Tibial artery (tissue), 4 donors: ENCODE results near the gene OPA3.

Experiments used
- DNase-seq, 2 donors: peaks; one replicate each; pipeline ENCODE4 v3.0.0-alpha.2; 2019
- H3K27ac ChIP-seq, 2 donors: fragments of 200-600 bp; sonication (generic) in 1 of 2; 1 replicate in 1 of 2; 2 replicates in 1 of 2; pipeline ENCODE4 v1.5.1; 2018 to 2019; ENCODE audit warnings: mild to moderate bottlenecking in 1 of 2
- H3K27me3 ChIP-seq, 2 donors: fragments of 200-600 bp; sonication (generic) in 1 of 2; one replicate each; pipeline versions ENCODE4 v1.5.1 to v1.6.0; 2016 to 2019
- H3K36me3 ChIP-seq, 3 donors: fragments of 200-600 bp; sonication (generic) in 2 of 3; one replicate each; pipeline ENCODE4 v1.5.1; 2016 to 2019; ENCODE audit warnings: mild to moderate bottlenecking in 2 of 3
- H3K4me1 ChIP-seq, 4 donors: fragments of 200-600 bp; sonication (generic) in 2 of 4; 1 replicate in 3 of 4; 2 replicates in 1 of 4; pipeline ENCODE4 v1.5.1; 2016 to 2019
- H3K4me3 ChIP-seq, 2 donors: fragments of 200-600 bp; sonication (generic) in 1 of 2; 1 replicate in 1 of 2; 2 replicates in 1 of 2; pipeline ENCODE4 v1.5.1; 2018 to 2019; ENCODE audit warnings: mild to moderate bottlenecking in 2 of 2
- H3K9me3 ChIP-seq, 3 donors: fragments of 200-600 bp; sonication (generic) in 1 of 3; one replicate each; pipeline ENCODE4 v1.5.1; 2016 to 2019
- CTCF ChIP-seq, 2 experiments: fragments of 200-600 bp in 1 of 2; fragments of 450-650 bp in 1 of 2; IDR thresholded peaks; one replicate each; pipeline ENCODE4 v1.5.1; 2017 to 2019; ENCODE audit warnings: antibody characterized with exemption in 2 of 2, mild to moderate bottlenecking in 1 of 2, moderate library complexity in 1 of 2
- intact Hi-C: fragments of 100-400 bp; cut with DNase I; formaldehyde crosslinking; loops from one replicate; pipeline ENCODE4 v1.15.0; 2023; ENCODE audit warnings: low total_unique reads

OPA3 gene

GRCh38 chr19:45523642-45524256 is 60.9 kb downstream of the OPA3 start:
- peak; percentile 77 to 88 for DNase-seq
- H3K27me3 ChIP-seq, result no peaks in the 10 kb centered on the region
- peak; percentile 86 to 92 for TF ChIP-seq CTCF (IDR thresholded peaks at IDR 0.05)
- peaks cover 0 to 22% (median 8%) of the 10 kb centered on the region in 4 donors for H3K4me1 ChIP-seq
- H3K27ac ChIP-seq, result peak overlapping the region; percentile 9 to 24
- no peak overlapping the region for H3K4me3 ChIP-seq
- H3K9me3 ChIP-seq, result no peaks in the 10 kb centered on the region
- H3K36me3 ChIP-seq, result peaks cover 62 to 81% (median 68%) of the 10 kb centered on the region in 3 donors
- intact Hi-C loops, result loop anchor here (2.0 kb wide), 1 partner anchor 119 kb away; no protein-coding TSS in a partner anchor

GRCh38 chr19:45522010-45522941 is 62.3 kb downstream of the OPA3 start:
- Histone ChIP-seq H3K9me3 (no peaks in the 10 kb centered on the region), H3K4me3 (no peak overlapping the region), H3K27me3 (no peaks in the 10 kb centered on the region), H3K27ac (peak overlapping the region in 1 of 2 donors; percentile 12), H3K36me3 (peaks cover 77 to 95% (median 78%) of the 10 kb centered on the region in 3 donors), H3K4me1 (peaks cover 0 to 15% (median 0%) of the 10 kb centered on the region in 4 donors)
- DNase-seq, result no peak
- intact Hi-C loops, result loop anchor here (2.0 kb wide), 1 partner anchor 121 kb away; no protein-coding TSS in a partner anchor
- TF ChIP-seq CTCF (IDR thresholded peaks at IDR 0.05), result no peak

GRCh38 chr19:45518469-45518826 is 66.2 kb downstream of the OPA3 start:
- no peak overlapping the region for H3K27ac ChIP-seq
- intact Hi-C loops, result no loop called here
- TF ChIP-seq CTCF (IDR thresholded peaks at IDR 0.05), result no peak
- peaks cover 0 to 25% (median 20%) of the 10 kb centered on the region in 4 donors for H3K4me1 ChIP-seq
- no peak for DNase-seq
- H3K9me3 ChIP-seq, result no peaks in the 10 kb centered on the region
- H3K36me3 ChIP-seq, result peaks cover 48 to 76% (median 57%) of the 10 kb centered on the region in 3 donors
- no peaks in the 10 kb centered on the region for H3K27me3 ChIP-seq
- no peak overlapping the region for H3K4me3 ChIP-seq

GRCh38 chr19:45517641-45518468 is 66.7 kb downstream of the OPA3 start:
- no peak for TF ChIP-seq CTCF (IDR thresholded peaks at IDR 0.05)
- H3K4me3 ChIP-seq, result no peak overlapping the region
- H3K36me3 ChIP-seq, result peaks cover 47 to 71% (median 57%) of the 10 kb centered on the region in 3 donors
- H3K27me3 ChIP-seq, result no peaks in the 10 kb centered on the region
- intact Hi-C loops, result no loop called here
- H3K4me1 ChIP-seq, result peaks cover 0 to 28% (median 22%) of the 10 kb centered on the region in 4 donors
- DNase-seq, result no peak
- no peaks in the 10 kb centered on the region for H3K9me3 ChIP-seq
- no peak overlapping the region for H3K27ac ChIP-seq

GRCh38 chr19:45517238-45517637 is 67.4 kb downstream of the OPA3 start:
- TF ChIP-seq CTCF (IDR thresholded peaks at IDR 0.05), result no peak
- H3K36me3 ChIP-seq, result peaks cover 41 to 65% (median 51%) of the 10 kb centered on the region in 3 donors
- no peak overlapping the region for H3K27ac ChIP-seq
- H3K9me3 ChIP-seq, result no peaks in the 10 kb centered on the region
- H3K27me3 ChIP-seq, result no peaks in the 10 kb centered on the region
- H3K4me3 ChIP-seq, result no peak overlapping the region
- peaks cover 0 to 34% (median 24%) of the 10 kb centered on the region in 4 donors for H3K4me1 ChIP-seq
- intact Hi-C loops, result no loop called here
- no peak for DNase-seq
